Kidney epithelial cell (primary cell): ENCODE data around the gene MCM10. TPM values are rescaled to one million over a fixed set of nuclear protein-coding genes. Genes with fewer than 3 reads are reported as not detected.

Experiments
- DNase-seq: peaks from one replicate; pipeline ENCODE4 v3.0.0-alpha.2; 2010; ENCODE audit warnings: low read depth
- H3K27me3 ChIP-seq: 2 replicates; pipeline ENCODE4 v1.6.0; 2011; ENCODE audit warnings: low read length; ENCODE audit not compliant: control insufficient read depth, insufficient read depth
- H3K36me3 ChIP-seq: 2 replicates; pipeline ENCODE4 v1.5.1; 2011; ENCODE audit warnings: low read length; ENCODE audit not compliant: control insufficient read depth, insufficient read depth
- H3K4me3 ChIP-seq: 2 replicates; pipeline ENCODE4 v1.5.1; 2011; ENCODE audit warnings: low read depth, mild to moderate bottlenecking, control low read depth, low read length
- total RNA-seq: library from RNA; depleted of rRNA; stranded (reverse); fragments of >200 nt; gene quantifications from 2 replicates; pipeline ENCODE4 v1.2.3, GENCODE V29; 2015
- TF ChIP-seq, protein P1 (sequence below): IDR thresholded peaks from 2 replicates; pipeline ENCODE4 v1.5.1; 2011; ENCODE audit warnings: mild to moderate bottlenecking, moderate library complexity, low read length, control low read depth, inconsistent platforms; ENCODE audit not compliant: insufficient read depth, poor library complexity, severe bottlenecking

Gene MCM10
- total RNA-seq, 1 donor from 2014 or later = 2.4 TPM

DNA sequence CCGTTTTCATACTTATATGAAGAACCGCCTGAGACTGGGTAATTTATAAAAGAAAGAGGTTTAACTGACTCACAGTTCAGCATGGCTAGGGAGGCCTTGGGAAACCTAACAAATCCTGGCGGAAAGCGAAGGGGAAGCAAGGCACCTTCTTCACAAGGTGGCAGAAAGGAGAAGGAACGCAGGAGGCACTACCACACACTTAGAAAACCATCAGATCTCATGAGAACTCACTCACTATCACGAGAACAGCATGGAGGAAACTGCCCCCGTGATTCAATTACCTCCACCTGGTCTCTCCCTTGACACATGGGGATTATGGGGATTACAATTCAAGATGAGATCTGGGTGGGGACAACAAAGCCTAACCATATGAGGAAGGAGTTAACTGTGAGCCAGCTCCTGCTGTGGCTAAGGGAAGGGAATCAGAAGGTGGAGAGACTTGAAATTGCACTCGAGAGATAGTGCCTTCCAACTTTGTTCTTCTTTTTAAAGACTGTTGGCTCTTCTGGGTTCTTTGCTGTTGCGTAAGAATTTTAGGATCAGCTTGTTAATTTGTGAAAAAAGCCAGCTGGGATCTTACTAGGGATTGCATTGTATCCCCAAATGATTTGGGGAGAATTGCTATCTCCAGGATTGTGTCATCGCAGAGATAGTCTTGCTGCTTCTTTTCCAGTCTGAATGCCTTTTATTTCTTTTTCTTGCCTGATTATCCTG lies 40.4 kb upstream of the MCM10 start:
- no peak overlapping the region for H3K4me3 ChIP-seq
- DNase-seq = no peak
- TF ChIP-seq, protein P1, sequence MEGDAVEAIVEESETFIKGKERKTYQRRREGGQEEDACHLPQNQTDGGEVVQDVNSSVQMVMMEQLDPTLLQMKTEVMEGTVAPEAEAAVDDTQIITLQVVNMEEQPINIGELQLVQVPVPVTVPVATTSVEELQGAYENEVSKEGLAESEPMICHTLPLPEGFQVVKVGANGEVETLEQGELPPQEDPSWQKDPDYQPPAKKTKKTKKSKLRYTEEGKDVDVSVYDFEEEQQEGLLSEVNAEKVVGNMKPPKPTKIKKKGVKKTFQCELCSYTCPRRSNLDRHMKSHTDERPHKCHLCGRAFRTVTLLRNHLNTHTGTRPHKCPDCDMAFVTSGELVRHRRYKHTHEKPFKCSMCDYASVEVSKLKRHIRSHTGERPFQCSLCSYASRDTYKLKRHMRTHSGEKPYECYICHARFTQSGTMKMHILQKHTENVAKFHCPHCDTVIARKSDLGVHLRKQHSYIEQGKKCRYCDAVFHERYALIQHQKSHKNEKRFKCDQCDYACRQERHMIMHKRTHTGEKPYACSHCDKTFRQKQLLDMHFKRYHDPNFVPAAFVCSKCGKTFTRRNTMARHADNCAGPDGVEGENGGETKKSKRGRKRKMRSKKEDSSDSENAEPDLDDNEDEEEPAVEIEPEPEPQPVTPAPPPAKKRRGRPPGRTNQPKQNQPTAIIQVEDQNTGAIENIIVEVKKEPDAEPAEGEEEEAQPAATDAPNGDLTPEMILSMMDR = no peak
- peaks cover 3% of the 10 kb centered on the region for H3K36me3 ChIP-seq
- H3K27me3 ChIP-seq = no peaks in the 10 kb centered on the region

DNA sequence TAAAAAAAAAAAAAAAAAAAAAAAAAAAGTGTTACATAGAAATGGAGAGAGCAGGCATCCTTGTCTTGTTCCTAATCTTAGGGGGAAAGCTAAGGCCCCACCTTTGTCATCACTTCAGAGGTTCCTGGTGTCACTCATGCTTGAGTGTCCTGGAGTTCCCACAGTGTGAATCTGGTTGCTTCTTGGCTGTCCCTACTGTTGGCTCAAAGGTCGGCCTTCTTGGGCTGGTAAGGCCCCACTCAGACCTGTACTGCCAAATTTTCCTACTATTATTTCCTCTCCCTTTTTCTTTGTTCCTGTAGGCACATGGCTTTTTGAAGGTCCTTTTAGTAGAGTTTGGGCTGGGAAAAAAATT lies 39.9 kb upstream of the MCM10 start:
- H3K4me3 ChIP-seq = no peak overlapping the region
- TF ChIP-seq, protein P1 = no peak
- H3K27me3 ChIP-seq = no peaks in the 10 kb centered on the region
- peaks cover 3% of the 10 kb centered on the region for H3K36me3 ChIP-seq
- DNase-seq = no peak

DNA sequence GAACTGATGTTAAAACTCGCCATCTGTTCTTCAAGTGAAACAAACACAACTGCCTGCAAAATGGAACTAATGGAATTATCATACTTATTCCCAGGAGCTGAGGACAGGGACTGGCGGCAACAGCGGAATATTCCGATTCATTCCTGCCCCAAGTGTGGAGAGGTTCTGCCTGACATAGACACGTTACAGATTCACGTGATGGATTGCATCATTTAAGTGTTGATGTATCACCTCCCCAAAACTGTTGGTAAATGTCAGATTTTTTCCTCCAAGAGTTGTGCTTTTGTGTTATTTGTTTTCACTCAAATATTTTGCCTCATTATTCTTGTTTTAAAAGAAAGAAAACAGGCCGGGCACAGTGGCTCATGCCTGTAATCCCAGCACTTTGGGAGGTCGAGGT lies 24.7 kb upstream of the MCM10 start:
- Histone ChIP-seq H3K27me3 (no peaks in the 10 kb centered on the region), H3K4me3 (no peak overlapping the region), H3K36me3 (no peaks in the 10 kb centered on the region)
- TF ChIP-seq, protein P1 = no peak
- no peak for DNase-seq

DNA sequence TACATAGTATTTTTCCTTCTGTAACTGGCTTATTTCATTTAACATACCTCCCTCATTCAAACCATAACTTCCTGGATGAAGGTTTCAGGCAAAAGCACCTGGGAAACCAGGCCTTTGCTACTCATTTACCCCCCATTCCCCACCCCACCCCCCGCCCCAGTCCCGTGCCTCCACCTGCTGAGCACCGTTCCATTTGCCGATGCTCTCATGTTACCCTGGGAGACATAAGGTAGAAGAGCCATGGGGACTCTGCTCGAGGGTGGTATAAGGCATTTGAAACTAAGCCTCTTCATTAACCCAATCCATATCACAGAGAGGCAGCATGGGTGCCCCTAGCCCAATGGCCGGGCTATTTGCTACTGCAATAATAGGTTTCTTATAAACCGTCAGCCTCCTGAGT lies 22.2 kb upstream of the MCM10 start:
- TF ChIP-seq, protein P1 = no peak
- no peak overlapping the region for H3K4me3 ChIP-seq
- H3K36me3 ChIP-seq = no peaks in the 10 kb centered on the region
- no peaks in the 10 kb centered on the region for H3K27me3 ChIP-seq
- DNase-seq = no peak

DNA sequence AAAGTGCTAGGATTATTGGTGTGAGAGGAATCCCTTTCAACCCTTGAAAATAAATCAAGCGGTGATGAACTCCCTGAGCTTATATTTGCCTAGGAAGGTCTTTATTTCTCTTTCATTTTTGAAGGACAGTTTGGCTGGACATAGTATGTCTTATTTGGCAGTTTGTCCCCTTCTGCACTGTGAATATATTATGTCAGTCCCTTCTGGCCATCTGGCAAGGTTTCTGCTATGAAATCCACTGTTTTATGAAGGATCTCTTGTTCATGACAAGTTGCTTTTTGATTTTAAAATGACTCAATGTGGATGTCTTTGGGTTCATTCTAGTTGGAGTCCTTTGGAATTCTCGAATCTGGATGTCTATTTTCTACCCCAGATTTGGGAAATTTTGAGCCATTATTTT lies 21.7 kb upstream of the MCM10 start:
- no peak for DNase-seq
- TF ChIP-seq, protein P1 = no peak
- no peaks in the 10 kb centered on the region for H3K36me3 ChIP-seq
- H3K4me3 ChIP-seq = no peak overlapping the region
- no peaks in the 10 kb centered on the region for H3K27me3 ChIP-seq

DNA sequence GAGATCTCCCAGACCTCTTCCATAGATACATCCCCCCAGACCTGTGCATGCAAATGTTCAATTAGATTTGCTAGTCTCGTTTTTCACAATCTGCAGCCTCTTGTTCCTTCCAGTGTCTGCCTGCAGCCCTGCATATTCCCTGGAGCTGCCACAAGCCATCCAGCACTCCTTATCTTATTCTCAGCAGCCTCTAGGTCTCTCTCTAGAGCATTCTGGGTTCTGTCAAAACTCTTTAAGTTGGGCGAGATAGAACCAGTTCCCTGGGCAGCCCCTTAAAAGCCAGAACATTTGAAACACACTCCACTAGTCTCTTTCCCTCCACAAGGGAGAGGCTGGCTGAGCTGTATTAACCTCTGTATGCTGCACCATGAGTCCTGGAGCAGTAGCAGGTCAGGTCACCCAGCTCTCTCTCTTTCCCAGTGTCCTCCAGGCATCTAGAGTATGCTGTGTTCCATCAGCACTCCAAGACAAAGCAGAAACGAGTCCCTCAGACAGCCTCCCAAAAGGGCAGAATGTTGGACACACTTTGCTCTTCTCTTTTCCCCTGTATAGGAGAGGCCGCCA lies 20.6 kb upstream of the MCM10 start:
- no peak for DNase-seq
- no peak overlapping the region for H3K4me3 ChIP-seq
- no peaks in the 10 kb centered on the region for H3K27me3 ChIP-seq
- H3K36me3 ChIP-seq = no peaks in the 10 kb centered on the region
- TF ChIP-seq, protein P1 = no peak
